ENCODE measurements around the gene ADCY3. TPM values are rescaled to one million over a fixed set of nuclear protein-coding genes. Genes with fewer than 3 reads are reported as not detected.

The ADCY3 gene
- total and polyA plus RNA-seq, 9 donors = 27.1 to 150 (median 97.4) TPM

GRCh38 chr2:24858996-24859395 is 61.0 kb downstream of the ADCY3 start:
- no peaks in the 10 kb centered on the region for H3K27me3 ChIP-seq
- DNase-seq = peak in 1 of 5 donors; percentile 32
- peak overlapping the region in 1 of 2 donors; percentile 11 for H3K27ac ChIP-seq
- 77 to 84% (median 82%) methylated on average over 13 of the region's 13 CpGs for WGBS, 3 donors
- no peak overlapping the region for H3K4me3 ChIP-seq
- H3K36me3 ChIP-seq = no peaks in the 10 kb centered on the region
- intact Hi-C loops (cut with DNase I) = loop anchor here in 2 of 4 donors (5.0 kb wide), 3 partner anchors 58 to 113 kb away; partner anchors contain the start of genes ADCY3 (in 1 of the 2) and DNAJC27 (in 1 of the 2)
- no peak for TF ChIP-seq POLR2A (IDR thresholded peaks at IDR 0.05)
- TF ChIP-seq EP300 (IDR thresholded peaks at IDR 0.05) = no peak
- no peak for TF ChIP-seq CTCF (IDR thresholded peaks at IDR 0.05)
- peaks cover 32% of the 10 kb centered on the region for H3K4me1 ChIP-seq (ENCODE audit: insufficient read depth)
- H3K9me3 ChIP-seq = no peaks in the 10 kb centered on the region

GRCh38 chr2:24857746-24858145 is 62.3 kb downstream of the ADCY3 start:
- Histone ChIP-seq H3K4me3 (no peak overlapping the region), H3K36me3 (no peaks in the 10 kb centered on the region), H3K27ac (peak overlapping the region in 1 of 2 donors; percentile 90), H3K9me3 (no peaks in the 10 kb centered on the region), H3K27me3 (no peaks in the 10 kb centered on the region), H3K4me1 (ENCODE audit: insufficient read depth) (peaks cover 33% of the 10 kb centered on the region)
- no peak for DNase-seq
- intact Hi-C loops (cut with DNase I) = loop anchor here in 2 of 4 donors (5.0 kb wide), 3 partner anchors 60 to 115 kb away; partner anchors contain the start of genes ADCY3 (in 1 of the 2) and DNAJC27 (in 1 of the 2)
- WGBS, 3 donors = 68 to 85% (median 72%) methylated on average over 6 of the region's 6 CpGs
- TF ChIP-seq EP300 (IDR thresholded peaks at IDR 0.05) = no peak
- TF ChIP-seq POLR2A (IDR thresholded peaks at IDR 0.05) = no peak
- no peak for TF ChIP-seq CTCF (IDR thresholded peaks at IDR 0.05)

DNA sequence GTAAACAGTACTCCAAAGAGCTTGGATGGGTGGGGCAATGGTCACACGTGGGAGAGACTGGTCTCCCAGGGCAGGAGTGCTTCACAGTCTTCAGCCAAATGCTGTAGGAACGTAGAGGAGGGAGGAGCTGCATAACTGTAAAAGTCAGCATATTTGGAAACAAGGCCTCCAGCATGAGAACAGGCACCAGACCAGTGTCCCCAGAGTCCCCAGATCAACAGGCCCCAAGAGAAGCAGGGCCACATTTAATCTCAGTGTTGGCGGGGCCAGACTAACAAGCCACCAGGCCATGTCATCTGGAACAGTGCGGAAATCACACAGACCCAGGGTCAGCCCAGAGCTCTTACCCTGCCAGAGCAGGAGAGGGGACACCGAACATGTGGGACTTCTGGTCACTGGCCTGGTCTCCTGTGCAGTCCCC is 63.2 kb downstream of the ADCY3 start:
- peak overlapping the region; percentile 81 to 90 for H3K27ac ChIP-seq
- H3K9me3 ChIP-seq = no peaks in the 10 kb centered on the region
- TF ChIP-seq EP300 (IDR thresholded peaks at IDR 0.05) (no peak), CTCF (IDR thresholded peaks at IDR 0.05) (no peak), POLR2A (IDR thresholded peaks at IDR 0.05) (no peak)
- intact Hi-C loops (cut with DNase I) = loop anchor here in 2 of 4 donors (5.0 kb wide), 3 partner anchors 60 to 116 kb away; partner anchors contain the start of genes ADCY3 (in 1 of the 2) and DNAJC27 (in 1 of the 2)
- peak in 1 of 5 donors; percentile 38 for DNase-seq
- peaks cover 36% of the 10 kb centered on the region for H3K4me1 ChIP-seq (ENCODE audit: insufficient read depth)
- no peaks in the 10 kb centered on the region for H3K27me3 ChIP-seq
- no peaks in the 10 kb centered on the region for H3K36me3 ChIP-seq
- WGBS, 3 donors = 52 to 63% (median 61%) methylated on average over 5 of the region's 5 CpGs
- H3K4me3 ChIP-seq = no peak overlapping the region

GRCh38 chr2:24855726-24856125 is 64.3 kb downstream of the ADCY3 start:
- 3 to 14% (median 8%) methylated on average over 4 of the region's 4 CpGs for WGBS, 3 donors
- Histone ChIP-seq H3K9me3 (no peaks in the 10 kb centered on the region), H3K36me3 (no peaks in the 10 kb centered on the region), H3K4me3 (no peak overlapping the region), H3K27ac (peak overlapping the region; percentile 81 to 90), H3K4me1 (ENCODE audit: insufficient read depth) (peaks cover 38% of the 10 kb centered on the region), H3K27me3 (no peaks in the 10 kb centered on the region)
- TF ChIP-seq CTCF (IDR thresholded peaks at IDR 0.05) = no peak
- TF ChIP-seq EP300 (IDR thresholded peaks at IDR 0.05) = no peak
- no peak for TF ChIP-seq POLR2A (IDR thresholded peaks at IDR 0.05)
- intact Hi-C loops (cut with DNase I) = loop anchor here in 2 of 4 donors (5.0 kb wide), 3 partner anchors 62 to 117 kb away; partner anchors contain the start of genes ADCY3 (in 1 of the 2) and DNAJC27 (in 1 of the 2)
- peak; percentile 75 to 85 (median 82) for DNase-seq
